ENCODE data around the gene MGAT5.

MGAT5 gene

GRCh38 chr2:134341476-134341875 is 87.6 kb downstream of the MGAT5 start:
- no peak for DNase-seq (ENCODE audit: extremely low read depth, low read depth)
- TF ChIP-seq CTCF (IDR thresholded peaks at IDR 0.05; ENCODE audit: low read depth, low read length): no peak

GRCh38 chr2:134344954-134345697 is 91.3 kb downstream of the MGAT5 start:
- no peak for DNase-seq (ENCODE audit: extremely low read depth, low read depth)
- no peak for TF ChIP-seq CTCF (IDR thresholded peaks at IDR 0.05; ENCODE audit: low read depth, low read length)

- TF ChIP-seq CTCF (IDR thresholded peaks at IDR 0.05; ENCODE audit: low read depth, low read length): no peak
- no peak for DNase-seq (ENCODE audit: extremely low read depth, low read depth)
Observed at GRCh38 chr2:134346141-134346540, 92.3 kb downstream of the MGAT5 start.

GRCh38 chr2:134347756-134348155 is 93.9 kb downstream of the MGAT5 start:
- no peak for TF ChIP-seq CTCF (IDR thresholded peaks at IDR 0.05; ENCODE audit: low read depth, low read length)
- no peak for DNase-seq (ENCODE audit: extremely low read depth, low read depth)

GRCh38 chr2:134348239-134348638 is 94.4 kb downstream of the MGAT5 start:
- DNase-seq (ENCODE audit: extremely low read depth, low read depth): no peak
- TF ChIP-seq CTCF (IDR thresholded peaks at IDR 0.05; ENCODE audit: low read depth, low read length): no peak

GRCh38 chr2:134348760-134349159 is 94.9 kb downstream of the MGAT5 start:
- no peak for TF ChIP-seq CTCF (IDR thresholded peaks at IDR 0.05; ENCODE audit: low read depth, low read length)
- DNase-seq (ENCODE audit: extremely low read depth, low read depth): no peak

- TF ChIP-seq CTCF (IDR thresholded peaks at IDR 0.05; ENCODE audit: low read depth, low read length): no peak
- no peak for DNase-seq (ENCODE audit: extremely low read depth, low read depth)
Observed at GRCh38 chr2:134351016-134351415, 97.1 kb downstream of the MGAT5 start.
